NB4 (cell line): ENCODE data around the gene CLDN34.

Experiments
- DNase-seq: peaks from one replicate; pipeline ENCODE4 v3.0.0; 2010; ENCODE audit warnings: low read depth
- H3K4me3 ChIP-seq: one replicate; pipeline ENCODE4 v1.5.1; 2011; ENCODE audit warnings: mild to moderate bottlenecking, low read depth, low read length, moderate library complexity
- MYC ChIP-seq: IDR thresholded peaks from 2 replicates; pipeline ENCODE4 v1.6.1; 2011; ENCODE audit warnings: low read depth, low read length
- POLR2A ChIP-seq: IDR thresholded peaks from 2 replicates; pipeline ENCODE4 v1.6.1; 2011; ENCODE audit warnings: mild to moderate bottlenecking; ENCODE audit not compliant: insufficient read length; ENCODE audit errors: extremely low read depth
- TF ChIP-seq, protein P1 (sequence below): IDR thresholded peaks from one replicate; pipeline ENCODE4 v1.5.1; 2012; ENCODE audit warnings: low read depth, low read length
- TF ChIP-seq, protein P2 (sequence below): IDR thresholded peaks from 2 replicates; pipeline ENCODE4 v1.6.1; 2011; ENCODE audit warnings: low read depth, low read length

The CLDN34 gene

DNA sequence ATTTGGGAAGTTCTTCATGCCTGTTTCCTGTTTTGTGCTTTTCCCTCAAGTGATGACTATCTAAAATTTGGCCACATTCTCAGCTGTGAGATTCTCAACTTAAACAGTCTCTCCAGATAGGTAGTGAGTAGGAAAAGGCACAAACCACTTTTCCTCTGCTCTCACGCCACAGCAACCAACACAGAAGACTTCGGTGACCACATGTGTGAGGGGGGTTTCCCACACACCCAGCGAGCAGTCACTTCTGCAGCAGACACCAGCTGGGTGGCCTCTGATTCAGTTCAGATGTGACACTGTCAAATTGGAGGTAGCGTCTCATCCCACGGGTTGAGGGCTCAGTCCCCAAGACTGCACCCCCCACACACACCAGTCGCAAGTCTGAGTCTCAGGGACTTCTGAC lies 25.1 kb upstream of the CLDN34 start:
- peak; percentile 81 for DNase-seq
- no peak for TF ChIP-seq MYC
- no peak overlapping the region for H3K4me3 ChIP-seq

DNA sequence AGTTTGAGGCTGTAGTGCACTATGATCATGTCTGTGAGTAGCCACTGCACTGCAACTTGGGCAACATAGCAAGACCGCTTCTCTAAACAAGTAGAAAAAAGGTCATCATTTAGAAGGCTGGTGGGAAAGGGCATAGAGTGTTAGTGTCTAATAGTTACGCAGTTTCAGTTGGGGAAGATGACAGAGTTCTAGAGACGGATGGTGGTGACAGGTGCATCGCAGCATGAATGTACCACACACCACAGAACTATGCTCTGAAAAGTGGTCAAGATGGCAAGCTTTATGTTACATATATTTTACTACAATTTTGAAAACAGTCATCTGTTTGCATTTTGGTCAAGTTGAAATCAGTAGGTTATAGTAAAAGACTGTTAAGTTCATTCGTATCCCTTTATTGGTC lies 23.7 kb upstream of the CLDN34 start:
- TF ChIP-seq, protein P1, sequence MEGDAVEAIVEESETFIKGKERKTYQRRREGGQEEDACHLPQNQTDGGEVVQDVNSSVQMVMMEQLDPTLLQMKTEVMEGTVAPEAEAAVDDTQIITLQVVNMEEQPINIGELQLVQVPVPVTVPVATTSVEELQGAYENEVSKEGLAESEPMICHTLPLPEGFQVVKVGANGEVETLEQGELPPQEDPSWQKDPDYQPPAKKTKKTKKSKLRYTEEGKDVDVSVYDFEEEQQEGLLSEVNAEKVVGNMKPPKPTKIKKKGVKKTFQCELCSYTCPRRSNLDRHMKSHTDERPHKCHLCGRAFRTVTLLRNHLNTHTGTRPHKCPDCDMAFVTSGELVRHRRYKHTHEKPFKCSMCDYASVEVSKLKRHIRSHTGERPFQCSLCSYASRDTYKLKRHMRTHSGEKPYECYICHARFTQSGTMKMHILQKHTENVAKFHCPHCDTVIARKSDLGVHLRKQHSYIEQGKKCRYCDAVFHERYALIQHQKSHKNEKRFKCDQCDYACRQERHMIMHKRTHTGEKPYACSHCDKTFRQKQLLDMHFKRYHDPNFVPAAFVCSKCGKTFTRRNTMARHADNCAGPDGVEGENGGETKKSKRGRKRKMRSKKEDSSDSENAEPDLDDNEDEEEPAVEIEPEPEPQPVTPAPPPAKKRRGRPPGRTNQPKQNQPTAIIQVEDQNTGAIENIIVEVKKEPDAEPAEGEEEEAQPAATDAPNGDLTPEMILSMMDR, result no peak
- no peak for TF ChIP-seq POLR2A
- no peak overlapping the region for H3K4me3 ChIP-seq
- no peak for DNase-seq

DNA sequence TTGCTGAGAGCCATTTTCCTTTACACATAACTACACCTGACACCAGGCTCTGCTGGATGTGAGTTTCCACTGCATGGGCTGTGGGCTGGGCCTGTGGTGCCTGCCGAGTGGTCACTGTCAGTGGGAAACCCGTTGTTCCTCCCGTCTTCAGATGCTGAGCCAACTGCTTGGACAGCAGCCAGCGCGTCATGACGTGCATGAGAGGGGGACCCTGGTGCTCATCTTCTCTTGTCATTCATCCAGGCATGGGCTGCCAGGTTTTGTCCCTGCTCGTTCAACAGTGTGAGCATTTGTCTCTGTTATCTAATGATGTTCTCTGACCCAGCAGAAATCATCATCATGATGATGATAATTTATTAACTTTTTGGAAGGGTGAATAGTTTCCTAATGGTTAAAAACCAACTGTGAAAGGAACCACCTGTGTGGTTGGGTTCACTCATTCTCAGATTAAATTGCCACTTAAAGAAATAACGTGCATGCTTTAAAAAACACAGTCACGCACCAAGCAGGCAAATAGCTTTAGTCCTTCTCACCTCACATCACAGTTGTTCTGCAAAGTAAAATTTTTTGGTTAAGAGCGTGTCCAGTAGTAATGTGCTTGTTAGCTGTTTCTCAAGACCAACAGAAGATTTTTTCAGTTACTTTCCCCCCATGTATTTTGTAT lies 19.9 kb upstream of the CLDN34 start:
- no peak for TF ChIP-seq POLR2A
- no peak for TF ChIP-seq MYC
- TF ChIP-seq, protein P2, sequence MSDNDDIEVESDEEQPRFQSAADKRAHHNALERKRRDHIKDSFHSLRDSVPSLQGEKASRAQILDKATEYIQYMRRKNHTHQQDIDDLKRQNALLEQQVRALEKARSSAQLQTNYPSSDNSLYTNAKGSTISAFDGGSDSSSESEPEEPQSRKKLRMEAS, result no peak
- TF ChIP-seq, protein P1, result no peak

DNA sequence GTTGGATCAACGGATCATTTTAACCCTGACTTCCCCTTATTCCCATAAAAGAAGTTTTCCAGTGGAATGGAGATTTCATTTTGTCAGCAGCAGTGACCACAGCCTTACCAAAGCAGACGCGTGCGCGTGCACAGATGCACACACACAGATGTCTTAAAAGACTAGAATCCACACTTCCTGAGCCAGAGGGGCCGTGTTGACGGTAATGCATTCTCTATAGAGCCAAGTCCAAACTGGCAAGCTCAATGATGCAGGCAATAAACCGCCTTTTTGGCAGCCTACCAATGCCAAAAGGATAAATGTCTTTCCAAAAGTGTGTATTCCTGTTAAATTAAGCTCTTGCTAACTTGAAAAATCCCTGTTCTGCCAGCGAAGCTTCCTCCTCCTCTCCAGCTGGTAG lies 18.8 kb upstream of the CLDN34 start:
- DNase-seq, result no peak
- TF ChIP-seq POLR2A, result no peak
- TF ChIP-seq MYC, result no peak
- TF ChIP-seq, protein P2, result no peak
- TF ChIP-seq, protein P1, result no peak
- no peak overlapping the region for H3K4me3 ChIP-seq

More for the DNA sequence above, 19.9 kb upstream of the CLDN34 start:
- DNase-seq, result no peak
- no peak overlapping the region for H3K4me3 ChIP-seq

DNA sequence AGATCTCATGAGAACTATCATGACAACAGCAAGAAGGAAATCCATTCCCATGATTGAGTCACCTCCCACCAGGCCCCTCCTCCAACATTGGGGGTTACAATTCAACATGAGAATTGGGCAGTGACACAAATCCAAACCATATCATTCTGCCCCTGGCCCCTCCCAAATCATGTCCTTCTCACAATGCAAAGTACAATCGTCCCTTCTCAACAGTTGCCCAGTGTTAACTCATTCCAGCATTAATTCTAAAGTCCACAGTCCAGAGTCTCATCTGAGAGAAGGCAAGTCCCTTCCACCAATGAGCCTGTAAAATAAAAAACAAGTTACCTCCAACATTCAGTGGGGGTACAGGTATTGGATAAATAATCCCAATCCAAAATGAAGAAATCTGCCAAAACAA lies 14.9 kb upstream of the CLDN34 start:
- no peak for TF ChIP-seq POLR2A
- no peak overlapping the region for H3K4me3 ChIP-seq
- DNase-seq, result no peak

DNA sequence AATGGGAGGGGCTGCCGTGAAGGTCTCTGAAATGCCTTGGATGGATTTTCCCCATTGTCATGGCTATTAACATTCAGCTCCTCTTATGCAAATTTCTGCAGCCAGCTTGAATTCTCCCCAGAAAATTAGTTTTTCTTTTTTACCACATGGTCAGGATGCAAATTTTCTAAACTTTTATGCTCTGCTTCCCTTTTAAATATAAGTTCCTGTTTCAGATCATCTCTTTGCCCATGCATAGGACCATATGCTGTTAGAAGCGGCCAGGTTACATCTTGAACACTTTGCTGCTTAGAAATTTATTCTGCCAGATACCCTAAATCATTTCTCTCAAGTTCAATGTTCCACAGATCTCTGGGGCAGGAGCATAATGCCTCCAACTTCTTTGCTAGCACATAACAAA lies 13.8 kb upstream of the CLDN34 start:
- no peak overlapping the region for H3K4me3 ChIP-seq
- no peak for TF ChIP-seq MYC
- TF ChIP-seq POLR2A, result no peak
- TF ChIP-seq, protein P1, result no peak
- TF ChIP-seq, protein P2, result no peak
- no peak for DNase-seq

DNA sequence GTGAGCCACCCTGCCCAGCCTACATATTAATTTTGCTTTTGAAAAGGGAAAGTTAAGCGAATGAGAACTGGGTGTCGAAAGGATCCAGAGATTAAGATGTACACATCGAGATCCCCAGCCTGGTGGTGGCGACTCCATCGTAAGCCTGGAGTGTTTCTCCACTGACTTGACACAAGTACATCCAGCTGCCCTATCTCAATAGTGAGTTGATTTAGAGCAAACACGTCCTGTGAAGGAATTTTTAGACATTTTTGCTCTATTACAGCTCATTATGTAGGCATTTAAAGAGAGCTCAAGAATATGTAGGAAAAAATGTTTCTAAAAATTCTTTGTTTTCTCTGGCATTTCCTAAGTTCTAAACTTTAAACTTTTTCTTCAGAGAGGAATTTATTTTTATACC lies 11.7 kb upstream of the CLDN34 start:
- TF ChIP-seq, protein P1, result no peak
- TF ChIP-seq POLR2A (no peak), MYC (no peak)
- TF ChIP-seq, protein P2, result no peak
- H3K4me3 ChIP-seq, result no peak overlapping the region
- no peak for DNase-seq
